CD4-positive, alpha-beta T cell treated with Interleukin-15 for 1 hour (primary cell): ENCODE measurements around the gene STK24.

Experiments
- DNase-seq: peaks from one replicate; pipeline ENCODE4 v3.0.0-alpha.2; 2020

Gene STK24

DNA sequence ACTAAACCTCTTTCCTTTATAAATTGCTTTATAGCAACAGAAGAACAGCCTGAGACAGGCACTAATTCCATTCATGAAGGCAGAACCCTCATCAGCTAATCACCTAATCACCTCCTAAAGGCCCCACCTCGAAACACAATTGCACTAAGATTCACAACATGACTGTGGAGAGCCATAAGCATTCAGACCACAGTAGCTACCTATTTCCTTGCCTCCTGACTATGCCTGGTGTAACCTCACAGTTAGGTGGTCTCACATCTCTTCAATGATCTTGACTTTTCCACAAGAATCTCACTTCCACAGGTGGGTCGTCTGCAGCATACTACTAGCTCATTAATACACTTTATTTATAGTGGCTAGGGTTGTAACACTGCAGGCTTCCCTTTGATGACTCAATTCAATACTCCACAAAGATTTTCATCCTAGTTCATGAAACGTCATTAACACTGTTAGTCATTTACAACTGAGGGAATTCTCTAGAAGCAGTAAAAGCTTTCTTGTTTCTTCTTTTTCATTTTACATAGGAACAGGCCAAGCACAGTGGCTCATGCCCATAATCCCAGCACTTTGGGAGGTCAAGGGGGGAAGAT, 27.1 kb downstream of the STK24 start:
- DNase-seq, result no peak

DNA sequence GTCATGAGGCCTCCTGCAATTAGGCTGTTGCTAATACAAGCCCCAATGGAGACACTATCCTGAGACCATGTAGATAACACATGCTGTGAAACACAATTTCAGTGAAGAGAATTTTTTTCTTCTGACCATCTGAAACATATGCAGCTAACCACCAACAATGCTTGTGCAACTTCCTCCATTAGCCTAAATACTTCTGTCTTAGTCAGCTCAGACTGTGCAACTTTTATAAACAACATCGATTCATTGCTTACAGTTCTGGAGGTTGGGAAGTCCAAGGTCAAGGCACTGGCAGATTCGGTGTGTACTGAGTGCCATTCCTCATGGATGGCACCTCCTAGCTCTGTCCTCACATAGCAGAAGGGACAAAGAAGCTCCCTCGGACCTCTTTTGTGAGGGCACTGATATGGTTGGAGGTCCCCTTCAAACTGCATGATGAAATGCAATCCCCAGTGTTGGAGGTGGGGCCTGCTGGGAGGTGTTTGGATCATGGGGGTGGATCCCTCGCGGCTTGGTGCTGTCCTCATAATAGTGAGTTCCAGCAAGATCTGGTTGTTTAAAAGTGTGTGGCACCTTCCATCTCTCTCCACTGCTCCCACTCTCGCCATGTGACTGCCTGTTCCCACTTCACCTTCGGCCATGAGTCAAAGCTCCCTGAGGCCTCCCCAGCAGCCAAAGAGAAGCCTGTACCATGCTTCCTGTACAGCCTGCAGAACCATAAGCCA, 27.7 kb downstream of the STK24 start:
- no peak for DNase-seq

DNA sequence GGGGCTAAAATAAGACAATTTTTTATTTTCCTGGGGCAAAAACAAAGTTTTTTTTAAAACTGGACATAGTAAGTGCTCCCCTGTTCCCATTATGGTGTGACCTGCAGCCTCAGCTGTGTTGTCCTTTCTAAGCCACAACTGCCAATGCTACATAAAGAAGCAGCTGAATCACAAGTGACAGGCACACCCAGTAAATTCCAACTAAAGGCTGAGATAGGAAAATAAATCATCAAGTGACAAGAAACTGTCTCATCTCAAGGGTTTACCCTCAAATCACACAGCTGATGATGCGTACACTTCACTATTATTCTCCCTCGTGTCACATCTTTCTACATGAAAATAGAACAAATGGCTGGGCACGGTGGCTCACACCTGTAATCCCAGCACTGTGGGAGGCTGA, 28.7 kb downstream of the STK24 start:
- no peak for DNase-seq

DNA sequence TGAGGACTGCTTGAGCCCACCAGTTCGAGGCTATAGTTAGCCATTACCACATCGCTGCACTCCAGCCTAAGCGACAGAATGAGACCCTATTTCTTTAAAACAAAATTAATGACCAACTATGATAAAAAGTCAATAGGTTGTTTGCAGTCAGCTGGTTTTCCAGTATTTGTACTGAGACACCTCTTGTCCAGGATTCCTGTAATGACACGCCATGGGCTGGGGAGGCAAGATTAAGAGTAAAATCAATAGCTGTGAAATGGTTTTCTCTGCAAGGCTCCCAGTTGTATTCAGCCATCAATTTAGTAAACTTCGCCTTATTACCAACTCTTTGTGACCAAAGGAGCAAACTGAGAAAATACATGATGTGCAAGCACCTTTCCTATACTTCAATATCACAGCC, 29.5 kb downstream of the STK24 start:
- DNase-seq, result no peak

DNA sequence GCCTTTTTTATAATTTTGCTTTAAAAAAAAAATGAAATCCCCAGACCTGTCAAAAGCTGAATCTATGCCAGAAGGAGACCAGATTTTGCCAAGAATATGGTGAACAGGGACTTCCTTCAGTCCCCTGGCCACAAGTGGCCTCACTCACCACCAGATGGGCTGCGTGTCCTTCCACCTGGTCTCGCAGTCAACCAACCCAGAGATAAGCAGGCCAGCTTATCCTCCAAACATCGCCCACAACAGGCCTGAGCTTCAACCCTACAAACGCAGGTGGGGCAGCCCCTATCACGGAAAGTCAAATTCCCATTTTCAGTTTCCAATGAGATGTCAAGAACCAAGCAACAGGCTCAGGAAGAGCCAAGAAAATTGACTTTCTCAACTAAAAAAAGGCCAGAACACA, 30.5 kb downstream of the STK24 start:
- no peak for DNase-seq

DNA sequence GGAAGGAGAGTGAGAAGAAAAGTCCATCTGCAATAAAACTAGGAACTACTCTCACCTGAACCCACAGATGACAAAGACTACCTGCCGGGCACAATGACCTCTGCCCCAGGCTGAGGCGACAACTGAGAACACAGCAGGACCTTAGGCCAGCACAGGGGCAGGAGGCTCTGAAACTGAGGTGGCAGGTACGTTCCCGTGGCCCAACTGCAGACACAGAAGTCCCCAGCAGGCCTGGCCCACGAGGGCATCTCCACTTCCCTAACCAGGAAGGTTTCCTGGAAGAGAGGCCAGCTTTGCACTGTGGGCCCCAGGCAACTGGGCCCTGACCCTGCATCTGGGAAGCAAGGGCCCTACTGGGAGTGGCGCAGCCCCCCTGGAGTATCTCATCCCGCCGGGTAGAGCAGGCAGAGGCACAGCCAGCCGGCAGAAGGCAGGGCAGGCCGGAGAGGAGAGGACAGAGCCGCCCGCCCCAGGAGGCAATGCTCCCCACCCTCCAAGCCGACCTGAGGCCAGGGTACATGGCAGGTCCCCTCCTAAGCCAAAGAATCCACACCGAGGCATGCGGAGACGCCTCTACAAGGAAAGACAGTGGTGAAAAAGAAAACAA, 32.7 kb downstream of the STK24 start:
- no peak for DNase-seq

DNA sequence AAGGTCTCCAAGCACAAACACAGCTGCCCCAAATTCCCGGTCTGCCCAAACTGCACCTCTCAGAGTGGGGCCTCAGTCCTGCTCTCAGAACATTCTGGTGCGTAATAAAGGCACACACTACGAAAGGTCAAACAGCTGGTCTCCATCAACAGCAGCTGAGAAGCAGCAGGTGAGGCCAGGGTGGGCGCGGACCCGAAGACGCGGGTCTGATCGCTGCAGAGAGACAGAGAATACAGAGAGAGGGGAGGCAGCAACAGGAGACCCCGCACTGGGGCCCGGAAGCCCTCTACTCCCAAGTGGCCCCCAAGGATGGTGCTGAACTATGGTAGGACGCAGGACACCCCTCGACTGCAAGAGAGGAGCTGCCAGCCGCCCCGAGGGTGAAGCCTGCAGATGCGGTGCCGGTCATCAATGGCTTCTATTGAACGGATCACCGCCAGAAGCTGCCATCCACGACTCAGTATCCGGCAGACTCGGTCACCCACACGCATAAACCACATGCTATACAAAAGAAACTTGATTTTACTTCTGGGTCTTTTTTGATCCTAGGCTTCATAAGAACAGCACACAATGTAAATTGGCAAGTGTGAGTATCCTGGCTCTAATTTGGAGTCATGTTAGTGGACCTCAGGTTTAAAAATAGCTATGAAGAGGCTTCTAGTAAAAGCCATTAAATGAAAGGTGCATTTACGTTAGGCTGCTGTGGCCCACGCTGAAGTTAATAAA, 33.4 kb downstream of the STK24 start:
- DNase-seq, result no peak

DNA sequence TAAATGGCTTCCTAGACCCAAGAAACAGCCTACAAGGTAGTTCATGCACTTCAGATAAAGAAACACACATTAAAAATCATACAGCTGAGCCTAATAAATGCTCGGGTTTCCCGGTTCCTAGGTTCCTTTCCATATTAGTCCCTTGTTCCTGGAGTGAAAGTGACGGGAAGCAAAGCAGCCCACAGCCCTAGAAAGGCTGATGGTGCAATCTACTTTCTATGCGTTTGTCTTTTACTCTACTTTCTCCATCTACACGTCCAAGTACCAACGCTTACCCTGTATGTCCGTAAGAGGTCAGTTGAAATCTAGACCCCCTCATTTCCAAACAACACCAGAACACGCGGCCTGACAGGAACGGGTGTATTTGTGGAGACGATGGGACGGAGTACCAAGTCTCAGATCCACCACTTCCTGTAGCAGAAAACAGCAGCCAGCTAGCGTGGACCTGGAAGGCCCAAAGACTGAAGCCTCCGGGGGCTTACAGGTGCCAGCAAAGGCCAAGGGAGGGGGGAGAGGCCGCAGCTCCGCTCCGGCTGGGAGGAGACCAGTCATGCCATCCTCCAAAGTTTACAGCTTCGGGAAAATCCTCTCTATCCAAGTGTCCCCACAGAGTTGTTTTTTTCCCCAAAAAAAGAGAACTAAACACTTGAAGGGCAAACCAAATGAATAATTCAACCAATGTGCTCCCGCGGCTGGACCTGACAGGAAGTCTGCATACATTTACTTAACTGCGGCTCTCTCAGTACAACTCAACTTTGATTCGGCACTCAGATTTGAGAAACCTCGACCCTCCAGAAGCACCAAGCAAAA, 34.1 kb downstream of the STK24 start:
- DNase-seq, result no peak

DNA sequence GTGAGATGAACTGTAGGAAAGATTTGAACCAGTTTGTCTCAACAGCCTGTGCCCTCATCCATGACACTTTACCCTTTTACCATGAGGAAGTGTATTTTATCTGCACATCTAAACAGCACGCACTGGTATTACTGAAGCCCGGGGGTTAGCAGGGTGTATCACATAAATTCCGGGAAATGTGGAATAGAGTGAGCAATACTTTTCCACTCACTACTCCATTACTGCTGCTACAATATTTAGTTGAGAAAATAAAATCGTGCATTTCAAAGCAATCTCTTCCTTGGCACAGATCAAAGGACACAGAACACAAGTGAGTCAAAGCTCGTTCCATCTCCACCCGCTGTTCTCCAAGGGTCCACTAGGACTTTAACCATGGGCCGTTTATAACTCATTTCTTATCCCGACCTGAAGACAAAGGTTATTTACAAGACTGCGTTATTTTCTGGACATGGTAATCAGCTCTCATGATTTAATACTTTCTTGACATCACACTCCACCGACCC, 35.2 kb downstream of the STK24 start:
- DNase-seq, result no peak

DNA sequence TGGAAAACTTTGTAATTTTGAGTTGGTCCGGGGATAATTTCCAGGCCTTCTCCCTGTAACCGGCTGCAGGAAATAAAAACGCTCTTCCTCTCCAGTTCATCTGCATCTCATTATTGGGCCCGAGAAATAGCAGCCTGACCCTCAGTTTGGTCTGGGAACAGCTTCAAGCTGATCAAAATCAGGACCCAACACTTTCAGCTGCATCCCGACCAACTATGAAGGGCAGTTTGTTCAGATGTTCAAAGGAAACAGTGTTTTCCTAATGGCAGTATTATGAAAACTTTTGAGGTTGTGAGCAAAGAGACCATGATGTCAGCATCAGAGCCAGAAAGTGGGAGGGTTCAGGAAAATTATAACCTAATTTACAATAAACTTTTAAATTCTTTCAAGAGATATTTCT, 35.7 kb downstream of the STK24 start:
- no peak for DNase-seq

DNA sequence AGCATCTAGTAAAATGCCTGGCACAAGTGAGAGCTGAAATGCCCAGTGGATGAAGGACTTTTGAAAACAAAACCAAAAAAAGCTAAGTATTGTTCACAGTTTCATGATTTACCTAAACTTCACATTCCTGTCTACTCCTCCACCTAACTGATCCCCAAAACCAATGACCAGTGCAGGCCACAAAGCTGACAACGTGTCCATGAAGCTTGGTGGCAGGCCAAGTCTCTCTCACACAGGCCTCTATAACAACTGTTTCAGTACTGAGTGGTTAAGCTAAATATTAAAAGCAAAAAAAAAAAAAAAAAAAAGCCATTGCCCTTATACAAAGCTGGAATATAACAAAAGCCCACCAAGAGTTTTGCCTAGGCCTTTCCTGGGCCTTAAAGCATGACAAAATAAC, 36.4 kb downstream of the STK24 start:
- no peak for DNase-seq

DNA sequence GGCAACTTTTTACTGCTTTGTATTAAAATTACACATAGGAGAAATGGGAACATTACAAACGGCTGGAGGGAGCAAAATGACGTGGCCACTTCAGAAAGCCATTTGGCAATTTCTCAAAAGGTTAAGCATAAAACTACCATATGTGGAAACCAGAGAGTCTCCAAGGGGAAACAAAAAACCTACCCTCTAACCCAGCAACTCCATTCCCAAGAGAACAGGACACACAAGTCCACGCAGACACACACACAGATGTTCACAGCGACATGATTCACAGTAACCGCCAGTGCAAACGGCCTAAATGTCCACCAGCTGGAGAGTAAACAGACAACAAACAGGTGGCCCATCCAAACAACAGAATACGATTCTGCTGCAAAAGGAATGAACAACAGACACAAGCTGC, 37.2 kb downstream of the STK24 start:
- DNase-seq, result no peak

DNA sequence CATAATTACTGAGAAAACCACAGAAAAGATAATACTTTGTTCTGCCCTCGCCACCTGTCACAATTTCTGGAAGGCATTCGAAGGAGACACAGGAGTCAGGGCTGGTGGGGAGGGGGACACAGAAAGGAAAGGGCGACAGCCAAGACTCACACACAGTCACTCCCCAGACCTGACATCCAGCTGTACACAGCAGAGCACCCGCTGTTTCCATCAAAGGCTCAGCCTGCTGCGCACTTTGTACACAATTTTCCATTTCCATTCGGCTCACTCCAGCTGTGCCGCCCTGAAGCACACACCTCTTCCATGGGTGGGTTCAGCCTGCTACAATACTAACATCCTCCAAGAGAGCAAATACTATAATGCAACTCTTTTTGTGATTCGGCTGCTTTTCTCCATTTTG, 38.0 kb downstream of the STK24 start:
- DNase-seq, result no peak

DNA sequence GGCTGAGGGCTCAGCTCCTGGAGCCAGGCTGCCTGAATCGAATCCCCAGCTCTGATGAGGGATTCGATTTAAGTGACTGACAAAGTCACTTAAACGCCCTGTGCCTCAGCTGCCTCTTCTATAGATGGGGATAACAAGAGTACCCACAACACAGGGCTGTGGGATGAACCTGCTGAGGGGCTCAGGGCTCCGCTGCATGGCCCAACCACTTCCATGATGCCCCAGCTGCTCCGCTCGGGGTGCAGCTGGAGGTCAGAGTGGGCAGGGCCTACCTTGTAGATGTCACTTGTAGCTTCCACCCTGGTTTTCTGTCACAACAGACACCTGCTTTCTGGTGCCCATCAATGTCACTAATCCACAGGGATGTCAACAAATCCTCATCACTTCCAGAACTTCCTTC, 39.2 kb downstream of the STK24 start:
- DNase-seq, result no peak

DNA sequence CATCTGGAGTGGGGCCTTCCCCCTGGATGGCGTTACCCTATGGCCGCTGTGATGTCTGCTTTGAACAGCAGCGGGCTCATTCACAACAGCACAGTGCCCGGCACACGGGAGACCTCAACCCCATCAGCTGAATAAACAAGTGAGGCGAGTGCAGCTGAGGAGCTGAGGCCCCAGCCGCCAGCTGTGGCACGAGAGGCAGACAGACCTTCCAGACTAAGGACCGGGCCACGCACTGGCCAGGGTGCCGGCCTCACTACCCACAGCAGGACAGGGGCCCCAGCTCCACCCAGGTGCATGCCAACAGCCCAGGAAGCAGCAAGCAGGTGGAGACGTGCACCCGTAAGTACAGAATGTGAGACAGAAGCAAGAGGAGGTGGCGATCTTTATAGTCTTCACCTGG, 39.6 kb downstream of the STK24 start:
- no peak for DNase-seq

DNA sequence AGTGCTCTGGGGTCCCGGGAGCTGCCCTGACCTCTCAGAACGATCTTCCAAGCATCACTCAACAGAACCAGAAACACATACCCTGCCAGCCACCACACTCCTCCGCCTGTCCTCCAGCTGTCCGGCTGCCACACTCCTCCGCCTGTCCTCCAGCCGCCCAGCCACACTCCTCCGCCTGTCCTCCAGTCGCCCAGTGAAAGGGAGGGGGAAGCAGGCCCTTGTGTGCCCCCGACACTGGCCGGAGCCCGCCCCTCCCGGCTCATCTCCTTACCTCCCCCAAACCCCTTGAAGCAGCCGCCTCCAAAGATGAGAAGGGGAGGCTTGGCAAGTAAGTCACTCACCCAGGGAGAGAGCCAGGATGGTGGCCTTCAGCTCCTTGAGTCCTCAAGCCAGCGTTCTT, 40.2 kb downstream of the STK24 start:
- no peak for DNase-seq

DNA sequence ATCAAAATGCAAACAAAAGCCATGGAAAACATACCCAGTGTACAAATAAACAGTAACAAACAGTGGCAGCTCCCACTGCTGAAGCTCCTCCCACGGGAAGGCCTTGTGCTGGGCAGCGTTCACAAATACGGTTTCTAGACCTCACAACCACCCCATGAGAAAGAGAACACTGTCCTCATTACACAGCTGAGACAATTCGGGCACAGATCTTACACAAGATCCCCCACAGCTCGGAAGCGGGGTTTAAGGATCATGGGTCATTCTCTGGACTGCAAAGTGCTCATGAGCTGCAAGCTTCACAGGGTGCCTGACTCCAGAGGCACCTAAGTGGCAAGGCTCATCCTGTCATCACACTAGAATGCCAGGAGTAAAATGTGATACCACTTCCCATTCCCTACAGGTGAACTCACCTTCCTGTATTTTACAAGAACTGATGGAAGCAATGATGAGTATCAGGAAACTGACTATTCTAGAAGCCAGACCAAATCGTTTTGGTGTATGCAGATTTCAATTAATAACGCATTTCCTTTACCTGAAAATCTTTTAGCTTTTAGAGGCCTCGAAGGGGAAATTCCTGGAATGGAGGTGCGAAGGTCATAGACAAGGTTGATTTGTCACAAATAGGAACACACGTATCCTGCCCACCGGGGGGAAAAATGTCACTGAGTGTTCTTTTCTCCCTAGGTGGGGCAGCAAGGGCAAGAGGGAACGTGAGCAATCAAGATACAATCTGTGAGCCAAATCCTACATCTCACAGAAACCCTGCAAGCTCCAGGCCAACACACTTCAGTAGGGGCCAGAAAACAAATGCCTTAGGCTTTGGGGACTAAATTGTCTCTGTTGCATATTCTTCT, 41.2 kb downstream of the STK24 start:
- DNase-seq, result no peak

DNA sequence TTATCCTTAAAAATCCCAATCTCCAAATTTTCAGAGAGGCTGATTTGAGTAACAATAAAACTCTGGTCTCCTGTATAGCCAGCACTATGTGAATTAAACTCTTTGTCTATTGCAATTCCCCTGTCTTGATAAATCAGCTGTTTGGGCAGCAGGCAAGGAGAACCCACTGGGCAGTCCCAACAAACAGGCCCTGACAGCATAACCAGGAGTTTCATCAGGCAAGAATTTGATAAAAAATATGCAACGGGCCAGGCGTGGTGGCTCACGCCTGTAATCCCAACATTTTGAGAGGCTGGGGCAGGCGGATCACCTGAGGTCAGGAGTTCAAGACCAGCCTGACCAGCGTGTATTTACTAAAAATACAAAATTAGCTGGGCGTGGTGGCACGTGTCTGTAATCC, 42.1 kb downstream of the STK24 start:
- no peak for DNase-seq

DNA sequence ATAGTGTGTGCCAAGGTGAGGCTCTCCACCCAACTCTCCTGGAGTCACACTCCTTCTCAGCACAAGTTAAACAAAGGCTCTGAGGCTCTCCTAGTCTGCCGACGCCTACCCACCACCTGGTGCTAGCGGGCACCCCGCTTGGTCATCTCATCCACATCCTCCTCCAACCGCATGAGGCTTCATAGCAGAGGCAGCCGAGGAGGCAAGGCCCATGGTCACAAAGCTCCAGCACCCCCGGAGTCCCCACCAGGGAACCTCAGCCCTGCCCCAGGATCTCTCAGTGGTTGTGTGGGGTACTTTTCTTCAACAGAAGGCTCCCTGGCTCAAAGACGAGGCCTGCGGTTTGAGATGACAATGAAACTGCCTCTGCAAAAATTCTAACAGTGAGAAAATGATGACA, 43.0 kb downstream of the STK24 start:
- no peak for DNase-seq

DNA sequence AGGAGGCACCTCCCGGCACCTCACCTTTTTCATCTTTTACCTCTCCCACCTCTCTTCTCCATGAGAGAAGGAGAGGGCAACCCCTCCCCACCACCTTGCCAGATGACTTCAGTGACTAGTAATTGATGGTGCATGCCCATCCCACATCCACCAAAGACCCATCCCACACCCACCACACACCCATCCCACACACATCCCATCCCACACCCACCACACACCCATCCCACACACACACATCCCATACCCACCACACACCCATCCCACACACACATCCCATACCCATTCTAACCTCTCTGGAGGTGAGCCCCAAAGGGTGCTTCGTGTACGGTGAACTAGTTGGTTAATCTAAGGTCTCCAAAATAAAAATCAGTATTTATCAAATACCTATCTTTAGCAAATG, 44.7 kb downstream of the STK24 start:
- DNase-seq, result no peak

DNA sequence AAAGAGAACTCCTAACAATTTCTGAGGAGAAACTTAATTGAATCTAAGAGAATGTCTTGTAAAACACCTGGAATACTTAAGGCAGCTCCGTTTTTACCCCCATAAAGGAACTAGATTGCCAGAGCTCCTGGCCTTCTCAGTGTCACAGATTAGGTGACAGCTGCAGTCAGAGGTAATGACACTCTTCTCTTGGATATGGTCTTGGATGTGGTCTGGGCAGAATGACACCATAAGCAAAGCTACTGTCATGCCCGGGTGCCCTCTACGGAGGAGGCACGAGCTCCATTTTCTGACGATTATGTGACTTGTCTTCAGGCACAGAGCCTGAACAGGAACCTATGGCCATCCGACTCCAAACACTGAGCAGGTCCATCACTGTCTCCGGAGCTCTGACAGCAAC, 46.7 kb downstream of the STK24 start:
- DNase-seq, result no peak

DNA sequence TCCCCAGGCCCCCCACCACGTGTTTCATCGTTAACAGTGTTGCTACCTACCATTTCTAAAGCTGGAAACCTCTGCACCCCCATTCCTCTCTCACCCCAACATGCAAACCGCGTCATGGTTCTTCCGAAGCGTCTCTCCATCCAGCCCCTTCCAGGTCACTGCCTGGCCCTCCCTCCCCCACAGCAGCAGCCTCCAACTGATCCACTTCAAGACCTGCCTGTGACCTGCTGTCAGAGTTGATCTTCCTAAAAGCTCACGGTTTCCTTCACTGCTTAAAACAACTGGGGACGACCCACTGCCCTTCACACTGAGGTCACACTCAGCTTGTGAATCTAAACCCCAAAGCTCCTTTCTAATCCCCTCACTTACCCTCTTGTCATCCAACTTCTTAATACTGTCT, 47.7 kb downstream of the STK24 start:
- DNase-seq, result no peak
